Brain microvascular endothelial cell (primary cell): ENCODE results near the gene DVL1.

ENCODE experiments used
- DNase-seq: peaks from one replicate; pipeline ENCODE4 v3.0.0-alpha.2; 2020
- H3K27ac ChIP-seq: fragments of 250-450 bp; sonication (Bioruptor Pico); 2 replicates; pipeline ENCODE4 v1.5.1; 2020; ENCODE audit warnings: mild to moderate bottlenecking, moderate library complexity
- H3K27me3 ChIP-seq: fragments of 250-450 bp; sonication (Bioruptor Pico); replicated peaks from 2 replicates; pipeline ENCODE4 v1.5.1; 2020; ENCODE audit warnings: mild to moderate bottlenecking
- H3K36me3 ChIP-seq: fragments of 250-450 bp; sonication (Bioruptor Pico); replicated peaks from 2 replicates; pipeline ENCODE4 v1.5.1; 2020; ENCODE audit warnings: mild to moderate bottlenecking
- H3K4me3 ChIP-seq: 2 replicates; pipeline ENCODE4 v1.5.1; 2011; ENCODE audit warnings: low read depth, mild to moderate bottlenecking, control low read depth, low read length, moderate library complexity
- in situ Hi-C: cut with HindIII; loops from 2 replicates; pipeline ENCODE4 v1.10.0; 2017; ENCODE audit warnings: low sequenced_read_pairs, low pct_ligation_motif_present
- TF ChIP-seq, protein P1 (sequence below): IDR thresholded peaks from 2 replicates; pipeline ENCODE4 v1.5.1; 2011; ENCODE audit warnings: low read depth, mild to moderate bottlenecking, moderate library complexity, low read length, control low read depth, inconsistent platforms; ENCODE audit errors: missing control alignments

The DVL1 gene

GRCh38 chr1:1352786-1353388 is 3.7 kb upstream of the DVL1 start:
- Histone ChIP-seq H3K27ac (no peak overlapping the region), H3K36me3 (peaks cover 8% of the 10 kb centered on the region), H3K4me3 (no peak overlapping the region), H3K27me3 (no peaks in the 10 kb centered on the region)
- no peak for DNase-seq
- TF ChIP-seq, protein P1, sequence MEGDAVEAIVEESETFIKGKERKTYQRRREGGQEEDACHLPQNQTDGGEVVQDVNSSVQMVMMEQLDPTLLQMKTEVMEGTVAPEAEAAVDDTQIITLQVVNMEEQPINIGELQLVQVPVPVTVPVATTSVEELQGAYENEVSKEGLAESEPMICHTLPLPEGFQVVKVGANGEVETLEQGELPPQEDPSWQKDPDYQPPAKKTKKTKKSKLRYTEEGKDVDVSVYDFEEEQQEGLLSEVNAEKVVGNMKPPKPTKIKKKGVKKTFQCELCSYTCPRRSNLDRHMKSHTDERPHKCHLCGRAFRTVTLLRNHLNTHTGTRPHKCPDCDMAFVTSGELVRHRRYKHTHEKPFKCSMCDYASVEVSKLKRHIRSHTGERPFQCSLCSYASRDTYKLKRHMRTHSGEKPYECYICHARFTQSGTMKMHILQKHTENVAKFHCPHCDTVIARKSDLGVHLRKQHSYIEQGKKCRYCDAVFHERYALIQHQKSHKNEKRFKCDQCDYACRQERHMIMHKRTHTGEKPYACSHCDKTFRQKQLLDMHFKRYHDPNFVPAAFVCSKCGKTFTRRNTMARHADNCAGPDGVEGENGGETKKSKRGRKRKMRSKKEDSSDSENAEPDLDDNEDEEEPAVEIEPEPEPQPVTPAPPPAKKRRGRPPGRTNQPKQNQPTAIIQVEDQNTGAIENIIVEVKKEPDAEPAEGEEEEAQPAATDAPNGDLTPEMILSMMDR = no peak
- in situ Hi-C loops = no loop called here

DNA sequence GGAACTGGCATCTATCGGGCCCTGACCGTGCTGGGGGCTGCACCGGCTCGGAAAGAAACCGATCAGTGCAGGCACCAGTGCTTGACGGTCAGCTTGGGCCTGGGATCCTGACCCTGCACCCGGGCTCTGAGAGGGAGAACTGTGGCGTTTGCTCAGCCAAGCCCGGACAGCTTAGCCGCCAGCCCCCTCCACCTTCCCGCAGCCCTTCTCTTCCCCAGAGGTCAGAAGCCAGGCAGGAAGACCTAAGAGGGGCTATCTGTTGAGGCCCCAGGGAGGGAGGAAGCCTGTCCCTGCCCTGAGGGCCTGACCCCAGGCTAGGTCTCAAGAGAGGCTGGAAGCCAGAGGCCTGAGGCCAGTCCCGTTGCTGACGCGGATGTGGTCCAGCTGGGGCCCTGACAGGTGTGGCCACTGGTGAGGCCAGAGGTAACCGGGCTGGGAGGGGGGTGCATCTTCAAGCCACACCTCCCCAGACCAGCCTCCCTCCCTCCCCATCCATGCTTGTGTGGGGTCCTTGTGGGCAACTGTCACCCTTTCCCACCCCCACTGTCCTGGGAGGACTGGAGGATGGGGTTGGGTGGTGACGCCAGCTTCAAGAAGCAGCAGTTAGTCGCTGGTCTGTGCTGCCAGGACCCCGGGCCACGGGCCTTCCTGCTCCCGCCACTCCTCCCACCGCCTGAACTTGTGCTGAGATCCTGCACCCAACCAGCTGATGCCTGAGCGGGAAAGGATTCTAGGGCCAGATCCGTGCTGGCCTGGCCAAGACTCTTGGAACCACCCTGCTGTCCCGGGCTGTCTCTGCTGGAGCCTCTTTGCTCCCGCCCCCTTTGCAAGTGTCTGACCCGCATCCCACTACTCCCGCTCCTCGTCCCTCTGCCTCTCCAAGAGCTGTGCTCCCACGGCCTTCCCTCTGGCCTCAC is 2.6 kb upstream of the DVL1 start:
- TF ChIP-seq, protein P1 = no peak
- in situ Hi-C loops = no loop called here
- Histone ChIP-seq H3K27ac (no peak overlapping the region), H3K4me3 (no peak overlapping the region), H3K27me3 (no peaks in the 10 kb centered on the region), H3K36me3 (peaks cover 8% of the 10 kb centered on the region)
- DNase-seq = no peak

DNA sequence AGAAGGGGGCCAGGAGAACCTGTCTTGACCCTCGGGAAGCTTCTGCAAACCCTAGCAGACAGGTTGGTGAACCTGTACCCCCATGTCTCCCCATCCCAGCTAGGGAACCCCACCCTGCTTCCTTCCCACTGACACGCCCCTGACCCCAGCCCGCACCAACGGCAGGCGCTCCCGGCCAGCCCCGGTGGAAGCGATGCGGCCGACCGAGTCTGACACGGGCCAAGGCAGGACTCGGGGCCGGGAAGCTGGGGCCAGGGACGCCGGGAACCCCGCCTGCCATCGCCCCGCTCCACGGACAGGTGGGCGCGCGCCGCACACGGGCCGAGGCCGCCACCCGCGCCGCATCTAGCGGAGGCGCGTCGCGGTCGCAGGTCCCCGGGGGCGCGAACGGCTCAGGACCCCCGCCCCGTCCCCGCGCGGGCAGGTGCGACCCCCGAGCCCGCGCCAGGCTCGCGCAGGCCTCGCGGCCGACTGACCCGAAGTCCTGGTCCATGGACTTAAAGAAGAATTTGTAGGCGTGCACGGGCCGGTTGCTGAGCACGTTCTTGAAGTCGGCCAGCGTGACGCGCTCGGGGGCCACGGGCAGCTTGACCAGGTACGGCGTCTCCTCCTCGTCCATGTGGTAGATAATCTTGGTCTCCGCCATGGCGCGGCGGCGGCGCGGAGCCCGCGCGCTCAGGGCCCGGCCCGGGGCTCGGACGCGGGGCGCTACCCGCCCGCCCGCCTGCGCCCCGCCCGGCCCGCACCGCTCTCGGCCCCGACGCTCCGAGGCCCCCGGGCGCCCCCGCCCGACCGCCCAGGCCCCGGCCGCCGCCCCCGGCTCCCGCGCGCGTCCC is 580 bp downstream of the DVL1 start:
- Histone ChIP-seq H3K36me3 (no peaks in the 10 kb centered on the region), H3K27me3 (no peaks in the 10 kb centered on the region), H3K4me3 (peak overlapping the region; percentile 70), H3K27ac (no peak overlapping the region)
- DNase-seq = peak; percentile 26
- in situ Hi-C loops = no loop called here
- TF ChIP-seq, protein P1 = no peak

- TF ChIP-seq, protein P1 = no peak
- H3K36me3 ChIP-seq = no peaks in the 10 kb centered on the region
- in situ Hi-C loops = no loop called here
- H3K27me3 ChIP-seq = no peaks in the 10 kb centered on the region
- DNase-seq = no peak
- H3K27ac ChIP-seq = no peak overlapping the region
- H3K4me3 ChIP-seq = peak overlapping the region; percentile 70
Observed at GRCh38 chr1:1347663-1348419, 1.4 kb downstream of the DVL1 start.

GRCh38 chr1:1347026-1347595 is 2.1 kb downstream of the DVL1 start:
- Histone ChIP-seq H3K4me3 (peak overlapping the region; percentile 70), H3K27me3 (no peaks in the 10 kb centered on the region), H3K27ac (no peak overlapping the region), H3K36me3 (no peaks in the 10 kb centered on the region)
- in situ Hi-C loops = no loop called here
- TF ChIP-seq, protein P1 = no peak
- no peak for DNase-seq
